GM12891 (cell line): ENCODE results near the gene POLR2A.

Experiments used
- DNase-seq: peaks from one replicate; pipeline ENCODE4 v3.0.0; 2011; ENCODE audit warnings: low spot score; ENCODE audit not compliant: insufficient read length
- FAIRE-seq: peaks from 2 replicates; lab custom pipeline; 2011; peaks lifted over from hg19 to GRCh38; lab: Jason Lieb, UNC
- PAX5 ChIP-seq: IDR thresholded peaks from 2 replicates; pipeline ENCODE4 v1.6.1; 2011; ENCODE audit warnings: low read length, moderate library complexity, mild to moderate bottlenecking; ENCODE audit not compliant: insufficient read depth, severe bottlenecking
- POLR2A ChIP-seq: IDR thresholded peaks from 2 replicates; pipeline ENCODE4 v1.6.1; 2011; ENCODE audit warnings: low read depth, low read length, control low read depth
- POLR2AphosphoS5 ChIP-seq: IDR thresholded peaks from 2 replicates; pipeline ENCODE4 v1.6.1; 2011; ENCODE audit warnings: low read depth, low read length, control low read depth
- POU2F2 ChIP-seq: IDR thresholded peaks from 2 replicates; pipeline ENCODE4 v1.6.1; 2011; ENCODE audit warnings: low read depth, mild to moderate bottlenecking, control low read depth, low read length, moderate library complexity
- SPI1 ChIP-seq: IDR thresholded peaks from 2 replicates; pipeline ENCODE4 v1.6.1; 2011; ENCODE audit warnings: low read depth, low read length, control low read depth
- TAF1 ChIP-seq: IDR thresholded peaks from 2 replicates; pipeline ENCODE4 v1.6.1; 2011; ENCODE audit warnings: low read depth, low read length, control low read depth

POLR2A gene

DNA sequence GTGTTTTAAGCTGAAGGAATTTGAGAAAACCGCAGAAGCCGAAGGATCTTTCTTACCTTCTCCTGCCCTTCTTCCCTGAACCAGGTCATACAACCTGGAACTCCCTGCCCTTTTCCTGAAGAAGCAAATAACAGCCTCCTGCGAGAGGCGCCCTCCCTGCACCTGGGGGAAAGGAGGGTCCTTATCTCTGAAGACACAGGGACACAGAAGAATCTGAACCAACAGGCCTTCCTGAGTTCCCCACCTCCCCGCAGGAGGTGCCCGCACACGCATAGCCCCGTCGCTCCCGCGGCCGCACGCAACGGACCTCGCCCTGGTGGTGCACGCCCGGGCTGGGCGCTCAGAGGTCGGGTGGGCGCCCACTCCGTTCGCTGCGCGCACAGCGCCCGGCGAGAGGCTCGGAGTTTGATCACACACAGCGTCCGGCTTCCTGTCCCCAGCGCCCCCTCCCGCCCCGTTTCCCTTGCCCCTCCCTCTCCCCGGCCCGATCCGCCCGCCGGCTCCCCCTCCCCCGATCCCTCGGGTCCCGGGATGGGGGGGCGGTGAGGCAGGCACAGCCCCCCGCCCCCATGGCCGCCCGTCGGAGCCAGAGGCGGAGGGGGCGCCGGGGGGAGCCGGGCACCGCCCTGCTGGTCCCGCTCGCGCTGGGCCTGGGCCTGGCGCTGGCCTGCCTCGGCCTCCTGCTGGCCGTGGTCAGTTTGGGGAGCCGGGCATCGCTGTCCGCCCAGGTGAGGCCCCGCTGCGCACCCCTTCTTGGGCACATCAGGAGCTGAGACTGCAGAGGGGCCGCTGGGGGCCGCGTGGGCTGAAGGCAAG lies 64.6 kb downstream of the POLR2A start, which contains the start of gene TNFSF12:
Gene TNFSF12, plus strand, starts transcription at position 474 of the 816 bp plus-strand sequence. Its CDS starts 96 bp downstream, at position 570.
- DNase-seq (peak; percentile 66), FAIRE-seq (peak; percentile 90)
- TF ChIP-seq PAX5, result no peak
- no peak for TF ChIP-seq SPI1
- no peak for TF ChIP-seq TAF1
- no peak for TF ChIP-seq POLR2AphosphoS5
- no peak for TF ChIP-seq POLR2A
- TF ChIP-seq POU2F2, result no peak
